Epithelial cell of proximal tubule (primary cell): ENCODE results near the gene B3GAT2. TPM values are rescaled to one million over a fixed set of nuclear protein-coding genes. Genes with fewer than 3 reads are reported as not detected.

Experiments
- DNase-seq: peaks from one replicate; pipeline ENCODE4 v3.0.0-alpha.2; 2011; ENCODE audit warnings: low read depth
- H3K4me3 ChIP-seq: 2 replicates; pipeline ENCODE4 v1.5.1; 2011; ENCODE audit warnings: low read depth, mild to moderate bottlenecking, low read length
- CTCF ChIP-seq: conservative IDR thresholded peaks from 2 replicates; pipeline ENCODE4 v1.5.1; 2012; ENCODE audit warnings: low read depth, mild to moderate bottlenecking, low read length
- total RNA-seq: library from RNA; depleted of rRNA; stranded (reverse); fragments of >200 nt; gene quantifications from 2 replicates; pipeline ENCODE4 v1.2.3, GENCODE V29; 2015

B3GAT2 gene
- total RNA-seq, 1 donor from 2014 or later, result not detected

- no peak for TF ChIP-seq CTCF
- no peak for DNase-seq
- H3K4me3 ChIP-seq, result no peak overlapping the region
Observed at GRCh38 chr6:70843328-70843918, 113.4 kb downstream of the B3GAT2 start.

GRCh38 chr6:70842541-70842940 is 114.3 kb downstream of the B3GAT2 start:
- no peak for DNase-seq
- no peak for TF ChIP-seq CTCF
- no peak overlapping the region for H3K4me3 ChIP-seq

GRCh38 chr6:70841112-70841511 is 115.7 kb downstream of the B3GAT2 start:
- H3K4me3 ChIP-seq, result no peak overlapping the region
- no peak for TF ChIP-seq CTCF
- no peak for DNase-seq

GRCh38 chr6:70839286-70840266 is 117.3 kb downstream of the B3GAT2 start:
- no peak for TF ChIP-seq CTCF
- H3K4me3 ChIP-seq, result no peak overlapping the region
- DNase-seq, result no peak

GRCh38 chr6:70838907-70839285 is 118.0 kb downstream of the B3GAT2 start:
- no peak for DNase-seq
- H3K4me3 ChIP-seq, result no peak overlapping the region
- TF ChIP-seq CTCF, result no peak

- H3K4me3 ChIP-seq, result no peak overlapping the region
- no peak for TF ChIP-seq CTCF
- DNase-seq, result no peak
Observed at GRCh38 chr6:70834520-70834919, 122.3 kb downstream of the B3GAT2 start.
